GM23248 (cell line): Measurements from ENCODE around the gene COPS8. TPM values are rescaled to one million over a fixed set of nuclear protein-coding genes. Genes with fewer than 3 reads are reported as not detected.

Experiments used
- DNase-seq: peaks from one replicate; pipeline ENCODE4 v3.0.0-alpha.2; 2015
- H2AFZ ChIP-seq: fragments of 200-600 bp; sonication (generic); 2 replicates; pipeline ENCODE4 v1.6.1; 2016; ENCODE audit warnings: antibody characterized with exemption
- H3F3A ChIP-seq: fragments of 200-600 bp; sonication (generic); 2 replicates; pipeline ENCODE4 v1.6.1; 2016; ENCODE audit warnings: mild to moderate bottlenecking, antibody characterized with exemption, mixed run types; ENCODE audit not compliant: insufficient read depth
- H3K27ac ChIP-seq: fragments of 200-600 bp; sonication (generic); 2 replicates; pipeline ENCODE4 v1.5.1; 2016; ENCODE audit warnings: mild to moderate bottlenecking
- H3K27me3 ChIP-seq: fragments of 200-600 bp; sonication (generic); replicated peaks from 2 replicates; pipeline ENCODE4 v1.6.1; 2016; ENCODE audit warnings: mild to moderate bottlenecking; ENCODE audit not compliant: insufficient read depth
- H3K36me3 ChIP-seq: fragments of 200-600 bp; sonication (generic); 2 replicates; pipeline ENCODE4 v1.6.1; 2016; ENCODE audit warnings: low read depth, mild to moderate bottlenecking
- H3K4me1 ChIP-seq: fragments of 200-600 bp; sonication (generic); 2 replicates; pipeline ENCODE4 v1.6.1; 2016; ENCODE audit warnings: mild to moderate bottlenecking; ENCODE audit not compliant: insufficient read depth
- H3K4me2 ChIP-seq: fragments of 200-600 bp; sonication (generic); one replicate; pipeline ENCODE4 v1.6.1; 2016; ENCODE audit warnings: mild to moderate bottlenecking; ENCODE audit not compliant: unreplicated experiment
- H3K4me3 ChIP-seq: fragments of 200-600 bp; sonication (generic); 2 replicates; pipeline ENCODE4 v1.5.1; 2016; ENCODE audit warnings: mild to moderate bottlenecking
- H3K79me2 ChIP-seq: fragments of 200-600 bp; sonication (generic); 2 replicates; pipeline ENCODE4 v1.6.1; 2016; ENCODE audit warnings: mild to moderate bottlenecking; ENCODE audit not compliant: insufficient read depth
- H3K9ac ChIP-seq: fragments of 200-600 bp; sonication (generic); 2 replicates; pipeline ENCODE4 v1.6.1; 2016; ENCODE audit warnings: mild to moderate bottlenecking
- H3K9me2 ChIP-seq: fragments of 200-600 bp; sonication (generic); 2 replicates; pipeline ENCODE4 v1.6.1; 2016; ENCODE audit warnings: mixed run types, mild to moderate bottlenecking, moderate library complexity; ENCODE audit not compliant: insufficient read depth
- H3K9me3 ChIP-seq: fragments of 200-600 bp; sonication (generic); one replicate; pipeline ENCODE4 v1.6.1; 2017; ENCODE audit warnings: low read depth
- H4K20me1 ChIP-seq: fragments of 200-600 bp; sonication (generic); 2 replicates; pipeline ENCODE4 v1.6.0; 2016; ENCODE audit not compliant: insufficient read depth
- EZH2 ChIP-seq: fragments of 200-600 bp; sonication (generic); IDR thresholded peaks from 2 replicates; pipeline ENCODE4 v1.6.1; 2018; ENCODE audit warnings: antibody characterized with exemption, mild to moderate bottlenecking; ENCODE audit not compliant: insufficient read depth, poor library complexity, severe bottlenecking
- EZH2phosphoT487 ChIP-seq: fragments of 200-600 bp; sonication (generic); IDR thresholded peaks from 2 replicates; pipeline ENCODE4 v1.6.1; 2018; ENCODE audit warnings: antibody characterized with exemption, moderate library complexity, mild to moderate bottlenecking, low read depth; ENCODE audit not compliant: insufficient read depth
- WGBS, 2 experiments: methylation state at CpG; one replicate each; pipeline ENCODE4 v1.1.6; 2015 to 2017; ENCODE audit warnings: low lambda C conversion rate in 2 of 2, low coverage in 1 of 2; ENCODE audit errors: missing lambda C conversion rate in 2 of 2; 5-methylcytosine and 5-hydroxymethylcytosine counted together
- in situ Hi-C: fragments of 300-500 bp; cut with MboI; formaldehyde crosslinking; loops from 2 replicates; pipeline ENCODE4 v1.15.0; 2020
- polyA plus RNA-seq: library from polyadenylated mRNA; unstranded; fragments of >200 nt; fragmentation: Nextera tagmentation; extraction: Ambion mirVana; gene quantifications from 2 replicates; pipeline ENCODE4 v1.2.1, GENCODE V29; 2016
- total RNA-seq: library from RNA; depleted of rRNA; stranded (reverse); fragments of >200 nt; shearing (Covaris generic); gene quantifications from 2 replicates; pipeline ENCODE4 v1.2.3, GENCODE V29; 2014

Gene COPS8
- total and polyA plus RNA-seq, 2 experiments from 2014 or later, result 148 to 164 TPM

DNA sequence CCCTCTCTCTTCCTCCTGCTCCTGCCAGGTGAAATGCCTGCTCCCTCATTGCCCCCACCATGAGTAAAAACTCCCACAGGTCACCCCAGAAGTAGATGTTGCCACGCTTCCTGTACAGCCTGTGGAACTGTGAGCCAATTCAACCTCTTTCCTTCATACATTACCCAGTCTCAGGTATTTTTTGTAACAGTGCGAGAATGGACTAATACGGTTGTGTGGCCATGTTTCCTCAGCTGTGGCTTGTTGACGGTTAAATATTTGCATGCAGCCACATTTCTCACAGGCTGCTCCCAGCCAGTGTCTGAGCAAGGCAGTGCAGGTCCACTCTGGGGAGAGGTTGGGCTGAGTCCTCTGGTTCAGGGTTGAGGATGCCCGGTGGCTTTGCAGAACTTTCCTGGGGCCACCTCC lies 27.8 kb upstream of the COPS8 start:
- Histone ChIP-seq H3K27me3 (0 out of 2 replicates have a peak, but pooled peaks cover 8% of the 10 kb centered on the region), H3K4me2 (no peak overlapping the region), H3K4me1 (peaks cover 3% of the 10 kb centered on the region; the same call in 1 of the 2 replicates), H3K79me2 (no peaks in the 10 kb centered on the region), H3K4me3 (no peak overlapping the region), H3K9ac (no peak overlapping the region), H3F3A (no peaks in the 10 kb centered on the region), H3K27ac (no peak overlapping the region), H3K9me2 (no peaks in the 10 kb centered on the region), H3K36me3 (no peaks in the 10 kb centered on the region), H3K9me3 (no peaks in the 10 kb centered on the region), H4K20me1 (no peaks in the 10 kb centered on the region), H2AFZ (no peak overlapping the region)
- DNase-seq, result no peak
- in situ Hi-C loops, result no loop called here
- 79 to 89% methylated on average over 5 of the region's 5 CpGs for WGBS, 2 experiments
- TF ChIP-seq EZH2phosphoT487 (no peak), EZH2 (no peak)

- H3K79me2 ChIP-seq, result no peaks in the 10 kb centered on the region
- H3K27ac ChIP-seq, result no peak overlapping the region
- H3K9me2 ChIP-seq, result no peaks in the 10 kb centered on the region
- TF ChIP-seq EZH2, result no peak
- TF ChIP-seq EZH2phosphoT487, result no peak
- H3K9ac ChIP-seq, result no peak overlapping the region
- no peak overlapping the region for H2AFZ ChIP-seq
- H4K20me1 ChIP-seq, result no peaks in the 10 kb centered on the region
- DNase-seq, result no peak
- H3K4me1 ChIP-seq, result peaks cover 3% of the 10 kb centered on the region; the same call in 1 of the 2 replicates
- H3K36me3 ChIP-seq, result no peaks in the 10 kb centered on the region
- 0 out of 2 replicates have a peak, but pooled peaks cover 8% of the 10 kb centered on the region for H3K27me3 ChIP-seq
- H3K4me2 ChIP-seq, result no peak overlapping the region
- H3K4me3 ChIP-seq, result no peak overlapping the region
- in situ Hi-C loops, result no loop called here
- WGBS, 2 experiments, result 88% methylated on average over 11 of the region's 11 CpGs
- H3F3A ChIP-seq, result no peaks in the 10 kb centered on the region
- no peaks in the 10 kb centered on the region for H3K9me3 ChIP-seq
Measured at GRCh38 chr2:237058423-237058822, 27.3 kb upstream of the COPS8 start.

GRCh38 chr2:237059155-237059875 lies 26.4 kb upstream of the COPS8 start:
- Histone ChIP-seq H3K79me2 (no peaks in the 10 kb centered on the region), H3K4me1 (peaks cover 3% of the 10 kb centered on the region; the same call in 1 of the 2 replicates), H3K9me2 (no peaks in the 10 kb centered on the region), H3K4me2 (no peak overlapping the region), H3K36me3 (no peaks in the 10 kb centered on the region), H2AFZ (no peak overlapping the region), H3K9ac (no peak overlapping the region), H3K4me3 (no peak overlapping the region), H3K27me3 (0 out of 2 replicates have a peak, but pooled peaks cover 4% of the 10 kb centered on the region), H4K20me1 (no peaks in the 10 kb centered on the region), H3K27ac (no peak overlapping the region), H3K9me3 (no peaks in the 10 kb centered on the region), H3F3A (no peaks in the 10 kb centered on the region)
- WGBS, 2 experiments, result 71 to 74% methylated on average over 8 of the region's 8 CpGs
- DNase-seq, result no peak
- in situ Hi-C loops, result no loop called here
- TF ChIP-seq EZH2phosphoT487 (no peak), EZH2 (no peak)

- Histone ChIP-seq H3K9ac (0 out of 2 replicates have a peak overlapping the region, but pooled peaks have one; percentile 38), H4K20me1 (no peaks in the 10 kb centered on the region), H2AFZ (peak overlapping the region; percentile 58), H3K4me2 (no peak overlapping the region), H3K79me2 (no peaks in the 10 kb centered on the region), H3K9me2 (no peaks in the 10 kb centered on the region), H3K27ac (no peak overlapping the region), H3K9me3 (no peaks in the 10 kb centered on the region), H3K27me3 (no peaks in the 10 kb centered on the region), H3K4me3 (no peak overlapping the region), H3K36me3 (no peaks in the 10 kb centered on the region), H3K4me1 (peaks cover 3% of the 10 kb centered on the region; the same call in 1 of the 2 replicates), H3F3A (no peaks in the 10 kb centered on the region)
- peak; percentile 80 for DNase-seq
- TF ChIP-seq EZH2phosphoT487, result no peak
- no peak for TF ChIP-seq EZH2
- in situ Hi-C loops, result loop anchor here (5.0 to 10.0 kb wide), 2 partner anchors 708 to 1286 kb away; no protein-coding TSS in a partner anchor
- 8 to 9% methylated on average over 15 of the region's 15 CpGs for WGBS, 2 experiments
Measured at GRCh38 chr2:237060534-237061312, 25.0 kb upstream of the COPS8 start.
